Measurements from ENCODE around the gene FBXW8. TPM values are rescaled to one million over a fixed set of nuclear protein-coding genes. Genes with fewer than 3 reads are reported as not detected.

The FBXW8 gene
- total RNA-seq, 1 donor from 2014 or later, result 28.2 TPM

GRCh38 chr12:116928504-116928903 is 17.8 kb downstream of the FBXW8 start:
- Mint-ChIP-seq H3K27ac (no peak overlapping the region), H3K9me3 (no peaks in the 10 kb centered on the region), H3K4me3 (no peak overlapping the region), H3K4me1 (ENCODE audit: unreplicated experiment) (peaks cover 21% of the 10 kb centered on the region), H3K36me3 (peaks cover 37% of the 10 kb centered on the region), H3K27me3 (no peaks in the 10 kb centered on the region)
- no peak for TF ChIP-seq CTCF (conservative IDR thresholded peaks at IDR 0.05)
- no peak for DNase-seq (ENCODE audit: extremely low spot score, unreplicated experiment)

- DNase-seq (ENCODE audit: extremely low spot score, unreplicated experiment), result no peak
- peaks cover 21% of the 10 kb centered on the region for H3K4me1 Mint-ChIP-seq (ENCODE audit: unreplicated experiment)
- no peak for TF ChIP-seq CTCF (conservative IDR thresholded peaks at IDR 0.05)
- no peaks in the 10 kb centered on the region for H3K27me3 Mint-ChIP-seq
- no peak overlapping the region for H3K27ac Mint-ChIP-seq
- no peaks in the 10 kb centered on the region for H3K9me3 Mint-ChIP-seq
- no peak overlapping the region for H3K4me3 Mint-ChIP-seq
- H3K36me3 Mint-ChIP-seq, result peaks cover 38% of the 10 kb centered on the region
Measured at GRCh38 chr12:116929885-116930284, 19.1 kb downstream of the FBXW8 start.

GRCh38 chr12:116931665-116932064 is 20.9 kb downstream of the FBXW8 start:
- no peak for TF ChIP-seq CTCF (conservative IDR thresholded peaks at IDR 0.05)
- no peak for DNase-seq (ENCODE audit: extremely low spot score, unreplicated experiment)
- H3K4me1 Mint-ChIP-seq (ENCODE audit: unreplicated experiment), result peaks cover 11% of the 10 kb centered on the region
- no peaks in the 10 kb centered on the region for H3K9me3 Mint-ChIP-seq
- no peak overlapping the region for H3K4me3 Mint-ChIP-seq
- no peak overlapping the region for H3K27ac Mint-ChIP-seq
- H3K27me3 Mint-ChIP-seq, result no peaks in the 10 kb centered on the region
- peaks cover 48% of the 10 kb centered on the region for H3K36me3 Mint-ChIP-seq

- H3K27me3 Mint-ChIP-seq, result no peaks in the 10 kb centered on the region
- H3K27ac Mint-ChIP-seq, result no peak overlapping the region
- no peak for TF ChIP-seq CTCF (conservative IDR thresholded peaks at IDR 0.05)
- no peaks in the 10 kb centered on the region for H3K9me3 Mint-ChIP-seq
- no peak overlapping the region for H3K4me3 Mint-ChIP-seq
- no peak for DNase-seq (ENCODE audit: extremely low spot score, unreplicated experiment)
- H3K4me1 Mint-ChIP-seq (ENCODE audit: unreplicated experiment), result peaks cover 5% of the 10 kb centered on the region
- peaks cover 55% of the 10 kb centered on the region for H3K36me3 Mint-ChIP-seq
Measured at GRCh38 chr12:116933091-116933490, 22.3 kb downstream of the FBXW8 start.

GRCh38 chr12:116933512-116934246 is 22.9 kb downstream of the FBXW8 start:
- DNase-seq (ENCODE audit: extremely low spot score, unreplicated experiment), result no peak
- Mint-ChIP-seq H3K27me3 (no peaks in the 10 kb centered on the region), H3K27ac (no peak overlapping the region), H3K36me3 (peaks cover 49% of the 10 kb centered on the region), H3K4me1 (ENCODE audit: unreplicated experiment) (peaks cover 5% of the 10 kb centered on the region), H3K9me3 (no peaks in the 10 kb centered on the region), H3K4me3 (no peak overlapping the region)
- TF ChIP-seq CTCF (conservative IDR thresholded peaks at IDR 0.05), result no peak
